GM19328 (cell line): ENCODE data around the gene RUFY4.
"Not testable (repeated sequence)": the region's sequence is repeated elsewhere in the genome, so short reads cannot be mapped to it uniquely, and the experiment has no call there.

Source experiments
- ATAC-seq: cut with Tn5 transposase; IDR thresholded peaks from one replicate; pipeline ENCODE4 v1.9.1; 2021; ENCODE audit warnings: mild to moderate bottlenecking, moderate library complexity; ENCODE audit not compliant: unreplicated experiment

Gene RUFY4

DNA sequence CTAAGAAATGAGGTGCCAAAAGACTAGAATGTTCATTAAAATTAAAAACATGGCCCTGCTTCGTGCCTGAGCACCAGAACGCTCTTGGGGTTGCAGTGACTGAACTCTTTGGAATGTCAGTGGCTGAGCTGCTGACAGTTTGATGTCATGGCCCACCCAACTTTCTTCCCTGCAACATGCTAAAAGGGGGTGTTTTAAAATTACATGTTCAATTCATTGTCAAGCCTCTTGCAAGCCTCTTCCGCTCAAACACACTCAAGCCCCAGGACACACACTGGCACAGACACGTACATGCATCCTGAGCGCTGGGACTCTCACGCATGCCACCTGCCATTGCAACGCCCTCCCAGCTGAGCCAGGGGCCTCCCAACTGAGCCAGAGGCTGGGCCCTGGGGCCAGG, 12.6 kb downstream of the RUFY4 start:
- ATAC-seq: no peak

DNA sequence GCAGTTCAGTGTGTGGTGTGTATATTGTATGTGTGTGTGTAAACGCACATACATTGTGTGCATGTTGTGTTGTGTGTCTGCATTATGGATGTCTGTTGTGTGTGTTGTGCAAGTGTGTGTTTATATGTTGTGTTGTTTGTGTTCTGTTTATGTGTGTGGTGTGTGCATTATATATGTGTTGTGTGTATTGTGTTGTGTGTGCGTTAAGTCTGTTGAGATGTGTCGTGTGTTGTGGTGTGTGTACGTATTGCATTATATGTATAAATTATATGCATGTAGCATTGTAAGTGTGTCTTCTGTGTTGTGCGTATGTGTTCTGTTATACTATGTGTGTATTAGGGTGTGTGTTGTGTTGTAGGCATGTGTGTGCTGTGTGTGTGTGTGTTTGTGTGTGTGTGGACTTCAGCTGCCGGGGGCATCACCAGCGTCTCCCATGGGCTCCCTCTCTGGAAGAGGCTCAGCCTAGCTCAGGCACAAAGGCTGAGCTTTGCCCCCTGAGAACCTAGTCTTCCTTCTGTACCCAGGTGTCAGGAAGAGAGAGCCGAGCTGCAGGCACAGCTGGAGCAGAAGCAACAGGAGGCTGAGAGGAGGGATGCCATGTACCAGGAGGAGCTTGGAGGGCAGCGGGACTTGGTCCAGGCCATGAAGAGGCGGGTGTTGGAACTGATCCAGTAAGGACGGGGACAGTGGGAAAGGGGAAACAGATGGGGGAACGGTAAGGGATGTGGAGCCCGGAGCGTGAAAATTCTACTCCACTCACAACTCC, 13.7 kb downstream of the RUFY4 start:
- no peak for ATAC-seq

DNA sequence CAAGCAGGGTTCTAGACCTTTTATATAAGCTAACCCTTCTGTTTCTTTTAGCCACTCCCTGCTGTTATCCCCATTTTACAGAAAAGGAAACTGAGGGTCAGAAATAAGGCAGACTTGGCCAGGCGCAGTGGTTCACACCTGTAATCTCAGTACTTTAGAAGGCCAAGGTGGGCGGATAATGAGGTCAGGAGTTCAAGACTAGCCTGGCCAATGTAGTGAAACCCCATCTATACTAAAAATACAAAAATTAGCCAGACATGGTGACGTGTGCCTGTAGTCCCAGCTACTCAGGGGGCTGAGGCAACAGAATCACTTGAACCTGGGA, 14.3 kb downstream of the RUFY4 start:
- no peak for ATAC-seq

DNA sequence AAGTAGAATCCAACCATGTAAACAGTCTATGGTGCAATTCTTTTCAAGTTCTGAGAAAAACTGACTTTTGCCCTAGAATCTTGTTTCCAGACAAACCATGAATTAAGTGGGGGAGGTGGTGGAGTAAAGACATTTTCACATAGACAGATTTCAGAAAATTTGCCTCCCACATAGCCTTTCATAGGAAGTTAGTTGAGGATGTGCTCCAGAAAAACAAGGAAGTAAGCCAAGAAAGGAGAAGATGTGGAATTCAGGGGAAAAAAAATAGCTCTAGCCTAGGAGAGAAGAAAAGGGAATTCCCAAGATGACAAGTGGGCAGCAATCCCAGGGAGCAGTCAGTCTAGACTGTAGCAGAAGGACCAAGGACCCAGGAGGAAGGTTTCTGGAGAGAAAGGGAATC, 17.4 kb downstream of the RUFY4 start:
- no peak for ATAC-seq

DNA sequence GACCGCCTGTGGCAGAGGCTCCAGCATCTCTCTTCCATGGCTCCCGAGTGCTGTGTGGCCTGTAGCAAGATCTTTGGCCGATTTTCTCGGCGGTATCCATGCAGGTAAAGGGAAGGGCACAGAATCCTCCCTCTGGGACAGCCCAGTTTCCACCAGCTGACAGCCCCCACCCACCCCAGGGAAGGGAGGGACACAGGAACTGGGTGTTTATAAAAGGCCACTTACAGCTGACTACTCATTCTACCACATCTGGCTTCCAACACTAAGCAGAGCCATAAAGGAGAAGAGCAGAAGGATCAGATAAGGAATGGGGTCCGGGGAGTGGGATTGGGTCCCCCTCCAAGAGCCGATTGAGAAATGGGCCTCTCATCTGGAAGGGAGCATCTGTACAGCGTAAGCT, 20.2 kb downstream of the RUFY4 start:
- ATAC-seq: no peak

DNA sequence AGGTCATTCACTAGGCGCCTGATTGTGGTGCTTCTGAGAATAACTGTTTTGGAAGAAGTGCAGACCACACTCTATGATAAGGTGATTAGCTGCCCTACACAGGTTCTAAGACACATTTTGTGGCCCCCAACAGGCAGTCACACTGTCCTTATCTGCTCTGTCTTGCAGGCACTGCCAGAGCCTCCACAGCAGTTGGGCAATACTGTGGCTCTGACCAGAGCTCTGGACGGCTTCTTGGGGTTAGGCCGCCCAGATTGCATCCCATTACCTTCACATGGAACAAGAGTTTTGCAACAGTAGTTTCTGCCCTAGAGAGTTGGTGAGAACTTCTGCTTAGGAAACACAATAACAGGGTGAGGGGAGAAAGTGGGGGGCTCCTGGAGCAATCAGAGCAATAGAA, 22.7 kb downstream of the RUFY4 start:
- ATAC-seq: no peak

DNA sequence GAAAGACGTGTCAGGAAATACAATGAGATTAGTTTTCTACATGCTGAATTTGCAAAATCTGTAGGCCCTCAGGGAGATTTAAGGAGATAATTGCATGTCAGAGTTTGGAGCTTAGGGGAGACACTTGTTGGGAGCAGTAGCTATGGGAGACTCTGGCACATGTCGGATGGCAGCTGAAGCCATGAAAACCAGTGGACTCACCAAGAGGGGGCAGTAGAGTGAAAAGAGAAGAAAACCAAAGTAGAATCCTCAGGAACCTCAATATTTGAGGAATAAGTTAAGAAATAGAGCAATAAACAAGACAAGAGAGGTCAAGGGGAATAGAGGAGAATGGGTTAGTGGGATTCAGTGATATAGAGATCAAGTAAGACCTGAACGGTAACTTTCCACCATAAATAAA, 24.8 kb downstream of the RUFY4 start:
- ATAC-seq: no peak

DNA sequence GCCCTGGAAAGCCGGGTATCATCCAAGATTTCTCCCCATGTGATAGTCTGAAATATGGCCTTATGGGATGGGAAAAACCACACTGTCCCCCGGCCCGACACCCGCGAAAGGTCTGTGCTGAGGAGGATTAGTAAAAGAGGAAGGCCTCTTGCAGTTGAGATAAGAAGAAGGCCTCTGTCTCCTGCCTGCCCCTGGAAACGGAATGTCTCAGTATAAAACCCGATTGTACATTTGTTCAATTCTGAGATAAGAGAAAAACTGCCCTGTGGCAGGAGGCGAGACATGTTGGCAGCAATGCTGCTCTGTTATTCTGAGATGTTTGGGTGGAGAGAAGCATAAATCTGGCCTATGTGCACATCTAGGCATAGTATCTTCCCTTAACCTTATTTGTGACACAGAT, 26.8 kb downstream of the RUFY4 start:
- no peak for ATAC-seq

DNA sequence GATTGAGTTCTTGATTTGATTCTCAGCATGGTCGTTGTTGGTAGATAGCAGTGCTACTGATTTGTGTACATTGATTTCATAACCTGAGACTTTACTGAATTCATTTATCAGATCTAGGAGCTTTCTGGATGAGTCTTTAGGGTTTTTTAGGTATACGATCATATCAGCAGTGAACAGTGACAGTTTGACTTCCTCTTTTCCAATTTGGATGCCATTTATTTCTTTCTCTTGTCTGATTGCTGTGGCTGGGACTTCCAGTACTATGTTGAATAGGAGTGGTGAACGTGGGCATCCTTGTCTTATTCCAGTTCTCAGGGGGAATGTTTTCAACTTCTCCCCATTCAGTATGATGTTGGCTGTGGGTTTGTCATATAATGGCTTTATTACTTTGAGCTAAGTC, 28.9 kb downstream of the RUFY4 start:
- ATAC-seq: no peak

DNA sequence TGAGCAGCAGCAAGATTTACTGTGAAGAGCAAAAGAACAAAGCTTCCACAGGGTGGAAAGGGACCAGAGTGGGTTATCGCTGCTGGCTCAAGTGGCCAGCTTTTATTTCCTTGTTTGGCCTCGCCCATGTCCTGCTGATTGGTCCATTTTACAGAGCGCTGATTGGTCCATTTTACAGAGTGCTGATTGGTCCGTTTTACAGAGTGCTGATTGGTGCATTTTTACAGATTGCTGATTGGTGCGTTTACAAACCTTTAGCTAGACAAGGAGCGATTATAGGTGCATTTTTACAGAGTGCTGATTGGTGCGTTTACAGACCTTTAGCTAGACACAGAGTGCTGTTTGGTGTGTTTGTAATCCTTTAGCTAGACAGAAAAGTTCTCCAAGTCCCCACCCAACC, 39.8 kb downstream of the RUFY4 start:
- not testable (repeated sequence) for ATAC-seq

DNA sequence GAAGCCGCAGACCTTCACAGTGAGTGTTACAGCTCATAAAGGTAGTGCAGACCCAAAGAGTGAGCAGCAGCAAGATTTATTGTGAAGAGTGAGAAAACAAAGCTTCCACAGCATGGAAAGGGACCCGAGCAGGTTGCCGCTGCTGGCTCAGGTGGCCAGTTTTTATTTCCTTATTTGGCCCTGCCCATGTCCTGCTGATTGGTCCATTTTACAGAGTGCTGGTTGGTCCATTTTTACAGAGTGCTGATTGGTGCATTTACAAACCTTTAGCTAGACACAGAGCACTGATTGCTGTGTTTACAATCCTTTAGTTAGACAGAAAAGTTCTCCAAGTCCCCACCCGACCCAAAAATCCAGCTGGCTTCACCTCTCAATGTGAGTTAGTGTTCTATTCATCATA, 52.7 kb downstream of the RUFY4 start:
- ATAC-seq: not testable (repeated sequence)

DNA sequence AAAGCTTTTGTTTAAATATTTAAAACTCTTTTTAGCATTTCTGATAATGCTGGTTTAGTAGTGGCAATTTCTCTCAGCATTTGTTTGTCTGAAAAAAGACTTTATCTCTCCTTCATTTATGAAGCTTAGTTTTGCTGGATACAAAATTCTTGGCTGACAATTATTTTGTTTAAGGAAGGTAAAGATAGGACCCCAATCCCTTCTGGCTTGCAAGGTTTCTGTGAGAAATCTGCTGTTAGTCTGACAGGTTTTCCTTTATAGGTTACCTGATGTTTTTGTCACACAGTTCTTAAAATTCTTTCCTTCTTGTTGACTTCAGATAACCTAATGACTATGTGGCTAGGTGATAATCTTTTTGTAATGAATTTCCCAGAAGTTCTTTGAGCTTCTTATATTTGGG, 53.2 kb downstream of the RUFY4 start:
- not testable (repeated sequence) for ATAC-seq

DNA sequence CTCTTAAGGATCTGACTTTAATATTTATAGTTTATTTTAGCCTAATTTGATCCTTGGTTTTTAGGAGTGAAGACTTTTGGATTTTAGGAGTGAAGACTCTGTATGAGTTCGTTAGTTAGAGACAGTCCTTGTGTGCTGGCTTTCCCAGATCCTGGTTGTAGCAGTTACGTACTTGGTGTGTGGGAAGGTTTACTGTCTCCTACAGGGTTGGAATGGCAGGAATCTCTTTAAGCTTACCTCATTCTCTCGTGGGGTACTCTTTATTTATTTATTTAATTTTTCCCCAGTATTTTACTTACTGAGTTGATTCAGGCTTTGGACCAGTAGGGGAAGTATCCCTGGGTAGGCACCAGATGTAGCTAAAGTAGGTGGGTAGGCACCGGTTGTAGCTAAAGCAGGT, 54.9 kb downstream of the RUFY4 start:
- ATAC-seq: no peak

DNA sequence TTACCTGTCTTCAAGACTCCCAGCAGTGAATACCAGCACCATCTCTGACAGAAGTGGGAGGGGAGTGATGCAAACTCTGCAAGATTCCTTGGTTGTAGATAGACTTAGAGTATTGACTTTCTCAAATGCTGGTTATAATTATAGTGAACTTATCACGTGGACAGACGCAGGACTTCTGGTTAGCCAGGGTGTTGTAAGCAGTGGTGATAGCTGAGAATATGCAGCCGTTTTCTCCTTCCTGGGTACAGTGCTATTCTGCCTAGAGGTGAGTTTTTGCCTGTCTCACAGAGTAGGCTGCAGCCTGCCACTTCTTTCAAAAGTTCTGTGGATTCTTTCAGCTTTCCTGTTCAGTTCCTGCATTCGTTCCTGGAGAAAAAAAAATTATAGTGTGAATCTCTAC, 56.0 kb downstream of the RUFY4 start:
- ATAC-seq: no peak

DNA sequence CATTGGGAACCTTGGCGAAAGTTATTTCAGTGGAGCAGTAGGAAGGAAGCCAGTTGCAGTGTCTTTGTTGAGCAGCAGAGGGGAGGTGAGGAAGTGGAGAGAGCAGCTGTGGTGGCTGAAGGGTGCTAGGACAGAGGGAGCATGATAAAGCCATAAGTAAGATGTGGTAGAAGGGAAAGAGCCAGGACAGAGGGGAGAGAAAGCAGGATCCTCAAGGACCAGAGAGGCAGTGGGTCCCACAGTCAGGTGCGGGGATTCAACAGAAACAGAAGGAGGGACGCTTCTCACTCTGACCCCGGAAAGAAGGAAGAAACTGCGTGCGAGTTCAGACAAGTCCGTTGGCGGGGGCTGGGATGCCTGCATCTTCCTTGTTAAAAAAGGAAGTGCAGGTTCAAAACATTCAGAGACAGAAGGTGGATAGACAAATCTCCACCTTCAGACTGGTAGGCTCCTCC, 56.6 kb downstream of the RUFY4 start, which contains the start of gene CXCR2:
Gene CXCR2, plus strand, starts transcription at position 403 of the 455 bp plus-strand sequence. CDS start 8,774 bp downstream, outside the sequence.
- ATAC-seq: no peak

DNA sequence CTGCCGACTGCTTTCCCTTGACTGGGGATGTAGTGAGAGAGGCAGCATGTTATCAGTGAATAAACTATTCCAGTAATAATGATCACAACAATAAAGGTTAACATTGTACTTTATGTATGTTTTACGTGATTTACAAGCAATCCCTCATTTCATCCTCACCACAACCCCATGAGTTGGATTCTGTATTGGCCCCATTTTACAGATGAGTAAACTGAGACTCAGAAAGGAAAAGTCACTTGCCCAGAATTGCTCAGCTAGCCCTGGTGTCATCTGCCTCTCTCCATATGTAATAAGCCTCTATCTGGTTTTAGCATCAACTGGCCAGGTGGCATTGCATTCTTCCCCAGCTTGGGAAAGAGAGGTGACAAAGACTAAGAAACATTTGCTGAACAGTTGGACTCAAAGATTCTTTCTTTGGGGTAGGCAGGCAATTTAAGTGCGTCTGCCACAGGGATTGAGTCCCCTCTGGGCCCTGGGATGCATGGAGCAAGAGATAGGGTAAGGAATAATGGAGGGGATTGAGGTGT, 58.9 kb downstream of the RUFY4 start:
- ATAC-seq: no peak

DNA sequence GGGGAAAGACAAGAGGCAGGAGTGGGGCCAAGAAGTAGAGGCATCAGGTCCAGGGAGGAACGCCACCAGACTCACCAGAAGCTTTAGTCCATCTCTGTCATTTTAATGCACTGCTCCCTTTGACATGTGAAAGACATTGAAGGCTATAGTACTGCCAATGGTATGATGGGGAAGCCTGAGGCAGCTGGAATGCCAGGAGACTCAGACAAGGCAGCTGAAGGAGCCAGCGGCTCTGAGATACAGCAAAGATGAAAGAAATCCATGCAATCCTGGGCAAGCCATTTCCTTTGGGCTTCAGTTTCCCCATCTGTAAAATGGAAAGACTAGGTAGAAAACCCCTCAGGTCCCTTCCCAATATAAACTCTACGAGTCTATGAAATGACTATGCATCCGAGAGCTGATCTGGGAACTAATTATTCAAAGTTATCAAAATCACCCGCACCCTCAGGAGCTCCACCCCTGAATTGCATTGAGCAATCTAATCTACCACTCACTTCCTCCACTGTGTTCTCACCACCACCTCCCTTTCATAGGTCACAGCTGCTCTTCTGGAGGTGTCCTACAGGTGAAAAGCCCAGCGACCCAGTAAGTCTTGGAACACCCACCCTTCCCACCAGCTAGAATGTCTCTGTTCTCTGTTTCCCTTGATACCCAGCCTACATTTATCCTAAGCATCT, 59.9 kb downstream of the RUFY4 start:
- no peak for ATAC-seq

DNA sequence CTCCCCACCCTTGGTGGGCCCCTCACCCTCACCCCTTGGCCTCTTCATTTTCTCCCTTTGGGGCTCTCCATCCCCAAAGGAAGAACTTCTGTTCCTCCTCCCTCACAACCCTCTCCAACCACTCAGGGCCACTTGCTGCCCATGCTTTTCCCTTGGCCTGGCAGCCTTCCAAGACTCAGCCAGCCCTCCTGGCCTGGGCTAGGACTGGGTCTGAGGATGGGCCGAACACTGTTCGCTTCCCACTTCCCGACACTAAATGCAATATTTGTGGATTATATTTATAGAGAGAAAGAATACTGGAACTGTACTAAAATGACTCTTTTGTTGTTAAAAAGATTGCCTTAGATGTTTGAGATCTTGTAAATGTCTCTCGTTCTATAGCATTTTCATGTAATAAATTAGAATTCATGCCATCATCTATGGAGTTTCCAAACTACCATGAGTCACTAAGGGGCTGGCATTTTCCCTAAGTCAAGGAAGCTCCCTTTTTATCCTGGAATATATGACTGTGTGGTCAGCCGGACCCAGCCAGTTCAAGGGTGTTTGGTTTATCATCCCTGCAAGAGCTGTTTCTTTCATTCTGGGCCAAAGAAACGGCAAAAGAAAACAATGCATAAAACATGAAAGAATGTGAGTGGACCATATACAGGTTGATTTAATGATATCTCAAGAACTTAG, 60.5 kb downstream of the RUFY4 start:
- ATAC-seq: no peak

DNA sequence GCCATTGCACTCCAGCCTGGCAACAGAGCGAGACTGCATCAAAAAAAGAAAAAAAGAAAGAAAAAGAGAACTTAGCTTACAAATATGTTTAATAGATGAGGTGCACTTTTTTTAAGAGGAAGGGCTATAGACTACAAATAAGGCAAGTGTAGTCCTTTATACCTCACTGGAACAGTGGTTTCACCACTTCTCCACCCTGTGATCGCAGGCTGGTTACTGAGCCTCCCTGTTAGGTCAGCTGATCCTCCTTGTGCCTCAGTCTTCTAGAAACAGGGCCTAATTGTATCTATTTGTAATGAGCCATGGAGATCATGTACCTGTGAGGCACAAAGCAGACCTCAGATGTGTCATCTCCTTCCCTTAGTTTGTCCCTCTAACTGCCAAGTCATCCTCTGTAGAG, 61.3 kb downstream of the RUFY4 start:
- ATAC-seq: no peak

DNA sequence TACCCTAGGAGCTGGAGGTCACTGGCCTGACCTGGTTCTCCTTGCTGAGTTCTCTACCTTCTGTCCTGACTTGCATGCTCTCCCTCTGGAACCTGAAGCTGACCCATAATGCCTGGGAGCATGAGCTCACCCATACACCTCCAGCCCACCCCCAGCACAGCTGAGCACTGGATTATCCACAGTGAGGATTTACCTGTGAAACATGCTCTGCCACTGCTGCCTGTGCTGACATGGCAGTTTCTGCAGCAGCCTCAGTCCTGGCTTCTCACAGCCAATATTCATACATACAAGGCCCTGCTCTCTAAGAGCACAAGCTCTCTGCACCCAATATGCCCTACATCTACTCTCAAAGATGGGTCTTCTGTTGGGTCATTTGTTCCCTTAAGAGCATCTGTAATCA, 61.8 kb downstream of the RUFY4 start:
- no peak for ATAC-seq

DNA sequence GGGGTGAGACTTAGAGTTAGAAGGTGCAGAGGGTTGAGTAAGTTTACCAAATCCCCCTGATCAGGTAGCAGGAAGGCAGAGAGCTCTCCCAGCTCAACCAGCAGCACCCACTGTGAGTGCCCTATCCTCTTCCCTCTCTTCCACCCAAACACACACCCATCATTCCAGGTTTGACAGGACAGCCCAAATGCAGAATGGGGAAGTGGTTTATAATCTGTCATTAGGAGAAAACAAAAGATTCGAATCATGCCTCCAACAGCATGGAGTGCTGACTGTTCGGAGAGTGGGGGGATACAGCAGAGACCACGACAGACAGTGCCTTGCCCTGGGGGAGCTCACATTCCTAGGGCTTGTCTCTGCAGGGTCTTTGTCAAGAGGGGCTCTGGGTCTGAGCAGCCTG, 68.5 kb downstream of the RUFY4 start:
- ATAC-seq: no peak

DNA sequence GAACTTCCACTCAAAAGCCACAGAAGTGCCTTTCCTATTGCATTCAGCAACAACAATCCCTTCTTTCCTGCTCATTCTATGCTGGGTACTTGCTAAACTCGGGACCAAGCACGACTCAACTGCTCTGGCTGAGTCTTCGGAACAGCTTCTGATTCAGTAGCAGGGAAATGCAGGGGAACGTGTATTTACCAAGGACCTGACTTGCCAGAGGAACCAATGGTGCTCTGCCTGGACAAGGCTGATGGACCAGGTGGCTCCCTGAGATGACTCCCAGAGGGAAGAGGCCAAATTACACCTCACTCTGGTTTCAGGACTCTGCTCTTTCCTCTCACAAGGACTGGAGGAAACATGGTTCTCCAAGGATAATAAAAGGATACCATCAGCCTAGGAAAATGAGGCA, 69.0 kb downstream of the RUFY4 start:
- no peak for ATAC-seq
